Activated CD8-positive, alpha-beta T cell treated with anti-CD3 and anti-CD28 coated beads for 36 hours (primary cell): ENCODE data around the gene REPIN1. TPM values are rescaled to one million over a fixed set of nuclear protein-coding genes. Genes with fewer than 3 reads are reported as not detected.

Experiments used
- ATAC-seq: fragments of 200-7000 bp; cut with Tn5 transposase; one replicate; pipeline ENCODE4 v1.10.0; 2021; ENCODE audit warnings: mild to moderate bottlenecking, moderate library complexity
- CTCF ChIA-PET: fragments of 350-600 bp; sonication (Branson Sonifier 250); formaldehyde crosslinking; loops from one replicate; lab custom pipeline; 2021; ENCODE audit warnings: antibody characterized with exemption; lab: Charles Lee
- POLR2A ChIA-PET: fragments of 350-600 bp; sonication (Branson Sonifier 250); formaldehyde crosslinking; loops from one replicate; lab custom pipeline; 2021; ENCODE audit warnings: antibody characterized with exemption; lab: Charles Lee
- DNase-seq: peaks from one replicate; pipeline ENCODE4 v3.0.0-alpha.2; 2020
- H3K27ac Mint-ChIP-seq: one replicate; pipeline ENCODE4 v1.8.0; 2021; ENCODE audit warnings: mild to moderate bottlenecking, mixed read lengths
- H3K27me3 Mint-ChIP-seq: one replicate; pipeline ENCODE4 v1.8.0; 2021; ENCODE audit warnings: mixed read lengths
- H3K36me3 Mint-ChIP-seq: one replicate; pipeline ENCODE4 v1.8.0; 2021; ENCODE audit warnings: low read depth, mixed read lengths
- H3K4me1 Mint-ChIP-seq: one replicate; pipeline ENCODE4 v1.8.0; 2021; ENCODE audit warnings: low read depth, mixed read lengths
- H3K4me3 Mint-ChIP-seq: one replicate; pipeline ENCODE4 v1.8.0; 2021; ENCODE audit warnings: mild to moderate bottlenecking, moderate library complexity, mixed read lengths
- H3K9me3 Mint-ChIP-seq: one replicate; pipeline ENCODE4 v1.8.0; 2021; ENCODE audit warnings: mixed read lengths
- intact Hi-C: fragments of 100-400 bp; cut with micrococcal nuclease; formaldehyde crosslinking; loops from one replicate; pipeline ENCODE4 v1.10.0; 2022
- total RNA-seq, 2 experiments: library from RNA; stranded (reverse); gene quantifications; one replicate each; pipeline ENCODE4 v1.2.3, GENCODE V29; 2021
- TF ChIP-seq, protein P1 (sequence below): fragments of 200-600 bp; IDR thresholded peaks from one replicate; pipeline ENCODE4 v1.8.0; 2022; ENCODE audit warnings: antibody characterized with exemption, mild to moderate bottlenecking

Gene REPIN1
- total RNA-seq, 2 experiments from 2014 or later = 56.0 to 59.2 TPM

DNA sequence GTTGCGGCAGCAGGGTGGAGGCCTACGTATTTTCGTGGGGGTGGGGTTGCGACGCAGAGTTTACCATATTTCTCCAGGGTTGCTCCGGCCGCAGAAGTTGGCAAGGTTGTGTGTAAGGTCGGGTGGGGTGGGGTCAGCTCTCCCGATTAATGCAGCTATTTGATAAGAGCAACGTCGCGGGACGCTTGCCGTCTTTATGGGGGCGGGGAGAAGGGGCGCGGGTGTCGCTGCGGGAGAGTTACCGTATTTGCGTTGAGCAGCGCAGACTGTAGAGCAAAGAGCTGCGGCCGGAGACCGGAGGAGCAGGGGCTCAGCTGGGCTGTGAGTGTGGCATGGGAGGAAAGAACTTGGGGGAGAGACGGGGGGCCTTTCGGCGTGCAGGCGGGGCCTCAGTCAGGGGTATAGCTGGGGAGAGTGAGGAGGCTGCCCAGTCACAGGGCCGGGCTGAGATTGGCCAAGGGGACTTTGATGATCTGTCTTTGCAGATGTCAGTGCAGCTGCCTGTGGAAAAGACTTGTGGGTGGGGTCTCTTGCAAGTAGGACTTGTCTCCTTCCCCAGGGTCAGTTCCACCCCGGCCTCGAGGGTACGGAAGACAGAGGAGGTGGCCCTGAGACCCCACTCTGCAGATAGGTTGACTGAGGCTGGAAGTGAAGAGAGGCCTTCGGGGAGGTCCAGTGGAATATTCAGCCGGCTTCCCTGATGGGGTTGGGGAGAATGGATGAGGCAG is 37.1 kb downstream of the REPIN1 start:
- peaks cover 48% of the 10 kb centered on the region for H3K4me1 Mint-ChIP-seq
- H3K27me3 Mint-ChIP-seq = no peaks in the 10 kb centered on the region
- H3K9me3 Mint-ChIP-seq = no peaks in the 10 kb centered on the region
- H3K27ac Mint-ChIP-seq = peak overlapping the region; percentile 91
- peaks cover 8% of the 10 kb centered on the region for H3K36me3 Mint-ChIP-seq
- ATAC-seq (peak; percentile 29), DNase-seq (peak; percentile 62)
- intact Hi-C loops = loop anchor here (5.0 kb wide), 1 partner anchor 48 kb away; no protein-coding TSS in a partner anchor
- POLR2A ChIA-PET = interaction anchor here (0.7 to 6.2 kb wide), 7 partner anchors 28 to 164 kb away, joined by 3 to 52 read pairs (median 5); partner anchors contain the start of genes ACTR3C, GIMAP8, LRRC61 and REPIN1
- TF ChIP-seq, protein P1, sequence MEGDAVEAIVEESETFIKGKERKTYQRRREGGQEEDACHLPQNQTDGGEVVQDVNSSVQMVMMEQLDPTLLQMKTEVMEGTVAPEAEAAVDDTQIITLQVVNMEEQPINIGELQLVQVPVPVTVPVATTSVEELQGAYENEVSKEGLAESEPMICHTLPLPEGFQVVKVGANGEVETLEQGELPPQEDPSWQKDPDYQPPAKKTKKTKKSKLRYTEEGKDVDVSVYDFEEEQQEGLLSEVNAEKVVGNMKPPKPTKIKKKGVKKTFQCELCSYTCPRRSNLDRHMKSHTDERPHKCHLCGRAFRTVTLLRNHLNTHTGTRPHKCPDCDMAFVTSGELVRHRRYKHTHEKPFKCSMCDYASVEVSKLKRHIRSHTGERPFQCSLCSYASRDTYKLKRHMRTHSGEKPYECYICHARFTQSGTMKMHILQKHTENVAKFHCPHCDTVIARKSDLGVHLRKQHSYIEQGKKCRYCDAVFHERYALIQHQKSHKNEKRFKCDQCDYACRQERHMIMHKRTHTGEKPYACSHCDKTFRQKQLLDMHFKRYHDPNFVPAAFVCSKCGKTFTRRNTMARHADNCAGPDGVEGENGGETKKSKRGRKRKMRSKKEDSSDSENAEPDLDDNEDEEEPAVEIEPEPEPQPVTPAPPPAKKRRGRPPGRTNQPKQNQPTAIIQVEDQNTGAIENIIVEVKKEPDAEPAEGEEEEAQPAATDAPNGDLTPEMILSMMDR = peak; percentile 17
- H3K4me3 Mint-ChIP-seq = peak overlapping the region; percentile 79
- CTCF ChIA-PET = interaction anchor here (0.9 to 4.2 kb wide), 15 partner anchors 13 to 493 kb away, joined by 3 to 23 read pairs (median 5); partner anchors contain the start of genes REPIN1 and ZNF775

DNA sequence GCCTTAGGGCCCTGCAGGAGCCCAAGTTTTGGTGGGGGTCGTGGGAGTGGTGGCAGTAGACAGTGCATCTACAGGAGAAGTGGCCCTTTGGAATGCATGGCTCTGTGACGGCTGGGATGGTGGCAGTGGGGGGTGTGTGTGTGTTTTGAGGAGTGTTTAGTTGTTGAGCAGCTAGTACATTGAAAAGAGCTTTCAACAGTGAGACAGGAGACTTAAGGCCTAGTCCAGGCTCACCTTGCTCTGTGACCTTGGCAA is 37.6 kb downstream of the REPIN1 start:
- ATAC-seq = no peak
- intact Hi-C loops = loop anchor here (5.0 kb wide), 1 partner anchor 49 kb away; no protein-coding TSS in a partner anchor
- Mint-ChIP-seq H3K9me3 (no peaks in the 10 kb centered on the region), H3K27ac (peak overlapping the region; percentile 91), H3K4me3 (peak overlapping the region; percentile 79), H3K4me1 (peaks cover 43% of the 10 kb centered on the region), H3K27me3 (no peaks in the 10 kb centered on the region), H3K36me3 (peaks cover 8% of the 10 kb centered on the region)
- TF ChIP-seq, protein P1 = no peak
- CTCF ChIA-PET = interaction anchor here (0.9 to 4.2 kb wide), 17 partner anchors 12 to 492 kb away, joined by 3 to 23 read pairs (median 5); partner anchors contain the start of genes REPIN1 and ZNF775
- POLR2A ChIA-PET = interaction anchor here (0.7 to 6.2 kb wide), 6 partner anchors 28 to 163 kb away, joined by 3 to 52 read pairs (median 4); partner anchors contain the start of genes REPIN1 and ZNF775
- DNase-seq = peak; percentile 29

DNA sequence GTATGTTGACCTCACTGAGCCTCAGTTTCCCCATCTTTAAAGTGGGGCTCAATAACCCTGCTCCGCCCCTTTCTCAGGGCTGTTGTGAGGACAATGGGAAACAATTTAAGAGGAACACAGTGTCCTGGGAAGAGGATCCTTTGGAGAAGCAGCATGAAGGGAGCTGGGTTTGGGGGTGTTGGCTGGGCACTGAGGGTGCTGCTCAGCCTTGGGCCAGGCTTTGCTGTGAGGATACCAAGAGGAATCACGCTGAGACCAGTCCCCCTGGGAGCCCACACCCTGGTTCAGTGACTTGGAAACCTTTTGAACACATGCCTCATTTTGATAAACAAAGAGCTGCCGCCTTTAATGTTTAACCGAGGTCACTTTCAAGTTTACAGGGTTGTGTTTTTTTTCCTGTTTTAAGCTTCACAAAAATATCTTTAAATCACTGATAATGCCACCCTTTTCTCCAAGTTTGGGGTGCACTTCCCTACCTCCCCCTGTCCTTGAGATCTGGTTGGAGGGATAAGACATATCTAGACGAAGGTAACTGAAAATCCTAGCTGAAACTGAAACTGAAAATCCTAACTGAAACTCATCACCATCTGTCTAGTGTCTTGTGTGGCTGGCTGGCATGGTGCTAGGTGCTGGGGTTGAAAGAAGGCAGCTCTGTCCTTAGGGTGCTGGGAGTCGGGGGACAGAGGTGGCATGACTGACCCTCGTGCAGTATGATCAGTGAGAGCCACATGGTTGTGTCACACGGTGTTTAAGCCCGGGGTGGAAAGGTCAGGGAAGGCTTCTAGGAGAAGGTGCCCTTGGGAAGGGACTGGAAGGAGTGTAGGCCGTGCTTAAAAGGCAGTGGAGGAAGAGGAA is 38.2 kb downstream of the REPIN1 start:
- H3K4me3 Mint-ChIP-seq = peak overlapping the region; percentile 79
- no peaks in the 10 kb centered on the region for H3K9me3 Mint-ChIP-seq
- peaks cover 8% of the 10 kb centered on the region for H3K36me3 Mint-ChIP-seq

DNA sequence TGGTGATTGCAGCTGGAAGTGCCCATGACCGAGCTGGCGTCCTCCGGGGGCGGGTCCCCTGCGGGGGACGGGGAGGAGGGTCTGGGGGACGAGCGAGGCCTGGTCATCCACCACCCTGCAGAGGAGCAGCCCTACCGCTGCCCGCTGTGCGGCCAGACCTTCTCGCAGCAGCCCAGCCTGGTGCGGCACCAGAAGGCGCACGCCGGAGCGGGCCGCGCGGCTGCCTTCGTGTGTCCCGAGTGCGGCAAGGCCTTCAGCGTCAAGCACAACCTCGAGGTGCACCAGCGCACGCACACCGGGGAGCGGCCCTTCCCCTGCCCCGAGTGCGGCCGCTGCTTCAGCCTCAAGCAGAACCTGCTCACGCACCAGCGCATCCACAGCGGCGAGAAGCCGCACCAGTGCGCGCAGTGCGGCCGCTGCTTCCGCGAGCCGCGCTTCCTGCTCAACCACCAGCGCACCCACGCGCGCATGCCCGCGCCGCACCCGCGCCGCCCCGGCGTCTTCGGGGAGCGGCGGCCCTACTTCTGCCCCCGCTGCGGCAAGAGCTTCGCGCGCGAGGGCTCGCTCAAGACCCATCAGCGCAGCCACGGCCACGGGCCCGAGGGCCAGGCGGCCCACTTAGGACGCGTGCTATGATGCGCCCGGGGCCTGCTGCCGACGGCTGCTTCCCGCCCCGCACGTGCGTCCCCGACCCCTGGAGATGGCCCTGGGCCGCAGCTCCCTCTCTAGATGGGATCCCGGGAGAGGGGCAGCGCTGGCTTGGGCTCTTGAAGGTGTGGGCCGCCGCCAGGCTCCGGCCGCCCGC is 39.2 kb downstream of the REPIN1 start:
- POLR2A ChIA-PET = interaction anchor here (0.8 to 6.2 kb wide), 6 partner anchors 23 to 85 kb away, joined by 3 to 52 read pairs (median 6); partner anchors contain the start of genes ACTR3C, LRRC61, REPIN1 and ZNF775
- Mint-ChIP-seq H3K4me3 (no peak overlapping the region), H3K4me1 (peaks cover 31% of the 10 kb centered on the region), H3K27ac (no peak overlapping the region), H3K9me3 (no peaks in the 10 kb centered on the region), H3K36me3 (peaks cover 8% of the 10 kb centered on the region), H3K27me3 (no peaks in the 10 kb centered on the region)
- DNase-seq (no peak), ATAC-seq (no peak)
- intact Hi-C loops = loop anchor here (5.0 kb wide), 1 partner anchor 50 kb away; no protein-coding TSS in a partner anchor
- CTCF ChIA-PET = interaction anchor here (0.9 to 4.2 kb wide), 7 partner anchors 28 to 369 kb away, joined by 3 to 23 read pairs (median 5); partner anchors contain the start of gene REPIN1
- TF ChIP-seq, protein P1 = no peak

More for the DNA sequence above, 38.2 kb downstream of the REPIN1 start:
- Mint-ChIP-seq H3K4me1 (peaks cover 39% of the 10 kb centered on the region), H3K27me3 (no peaks in the 10 kb centered on the region), H3K27ac (peak overlapping the region; percentile 91)
- ChIA-PET CTCF (interaction anchor here (0.9 to 4.2 kb wide), 15 partner anchors 11 to 492 kb away, joined by 3 to 23 read pairs (median 5); partner anchors contain the start of genes REPIN1 and ZNF775), POLR2A (interaction anchor here (0.8 to 6.2 kb wide), 8 partner anchors 22 to 162 kb away, joined by 3 to 52 read pairs (median 4); partner anchors contain the start of genes ACTR3C, LRRC61, REPIN1 and ZNF775)
- DNase-seq = peak; percentile 62
- peak; percentile 65 for ATAC-seq
- intact Hi-C loops = loop anchor here (5.0 kb wide), 1 partner anchor 49 kb away; no protein-coding TSS in a partner anchor
- TF ChIP-seq, protein P1 = no peak
